Lower leg skin (tissue), 4 donors: ENCODE data around the gene BRF1. TPM values are rescaled to one million over a fixed set of nuclear protein-coding genes. Genes with fewer than 3 reads are reported as not detected.

Experiments
- DNase-seq, 2 donors: peaks; one replicate each; pipeline ENCODE4 v3.0.0-alpha.2; 2019; ENCODE audit warnings: low spot score in 2 of 2
- H3K4me3 ChIP-seq: fragments of 200-600 bp; sonication (generic); 2 replicates; pipeline ENCODE4 v1.5.1; 2017; ENCODE audit warnings: mild to moderate bottlenecking, low read depth; ENCODE audit not compliant: poor library complexity, severe bottlenecking
- CTCF ChIP-seq, 3 donors: fragments of 450-650 bp; IDR thresholded peaks; one replicate each; pipeline ENCODE4 v1.5.1; 2016; ENCODE audit warnings: antibody characterized with exemption in 3 of 3, mild to moderate bottlenecking in 3 of 3, moderate library complexity in 2 of 3
- POLR2A ChIP-seq, 2 donors: fragments of 450-650 bp; IDR thresholded peaks; one replicate each; pipeline ENCODE4 v1.6.1; 2016 to 2017; ENCODE audit warnings: antibody characterized with exemption in 2 of 2, mild to moderate bottlenecking in 1 of 2, moderate library complexity in 1 of 2
- WGBS, 2 donors: methylation state at CpG; one replicate each; pipeline ENCODE4 v1.1.5; 2018; 5-methylcytosine and 5-hydroxymethylcytosine counted together
- intact Hi-C: fragments of 100-400 bp; cut with DNase I; formaldehyde crosslinking; loops from one replicate; pipeline ENCODE4 v1.15.0; 2023; ENCODE audit warnings: low total_unique reads
- total RNA-seq, 4 donors: library from RNA; depleted of rRNA; stranded (reverse); fragments of >200 nt; gene quantifications; one replicate each; pipeline ENCODE4 v1.1.0, GENCODE V29; 2016

The BRF1 gene
- total RNA-seq, 4 donors from 2014 or later = 32.7 to 74.5 (median 43.0) TPM

GRCh38 chr14:105203701-105204100 lies 97.1 kb downstream of the BRF1 start:
- 61 to 79% methylated on average over 2 to 6 of the region's 6 CpGs for WGBS, 2 donors
- no peak for DNase-seq
- intact Hi-C loops = loop anchor here (5.0 kb wide), 1 partner anchor 149 kb away; no protein-coding TSS in a partner anchor
- H3K4me3 ChIP-seq = no peak overlapping the region
- TF ChIP-seq POLR2A (IDR thresholded peaks at IDR 0.05) (no peak), CTCF (IDR thresholded peaks at IDR 0.05) (no peak)

GRCh38 chr14:105203057-105203531 lies 97.7 kb downstream of the BRF1 start:
- WGBS, 2 donors = 4 to 6% methylated on average over 17 to 18 of the region's 18 CpGs
- DNase-seq = peak; percentile 66 to 94
- peak in 1 of 3 donors; percentile 68 for TF ChIP-seq CTCF (IDR thresholded peaks at IDR 0.05)
- TF ChIP-seq POLR2A (IDR thresholded peaks at IDR 0.05) = no peak
- intact Hi-C loops = loop anchor here (5.0 kb wide), 1 partner anchor 149 kb away; no protein-coding TSS in a partner anchor
- no peak overlapping the region for H3K4me3 ChIP-seq

GRCh38 chr14:105201925-105202513 lies 98.8 kb downstream of the BRF1 start:
- intact Hi-C loops = loop anchor here (5.0 kb wide), 1 partner anchor 150 kb away; no protein-coding TSS in a partner anchor
- H3K4me3 ChIP-seq = no peak overlapping the region
- no peak for DNase-seq
- WGBS, 2 donors = 32 to 55% methylated on average over 11 of the region's 20 CpGs
- TF ChIP-seq POLR2A (IDR thresholded peaks at IDR 0.05) (no peak), CTCF (IDR thresholded peaks at IDR 0.05) (no peak)

- TF ChIP-seq CTCF (IDR thresholded peaks at IDR 0.05) (no peak), POLR2A (IDR thresholded peaks at IDR 0.05) (no peak)
- DNase-seq = no peak
- intact Hi-C loops = loop anchor here (5.0 kb wide), 1 partner anchor 151 kb away; no protein-coding TSS in a partner anchor
- 61 to 68% methylated on average over 10 to 16 of the region's 28 CpGs for WGBS, 2 donors
- H3K4me3 ChIP-seq = no peak overlapping the region
These were observed 99.5 kb downstream of the BRF1 start for GRCh38 chr14:105201156-105201924.

GRCh38 chr14:105200641-105201040 lies 100.2 kb downstream of the BRF1 start:
- no peak for DNase-seq
- 81 to 88% methylated on average over 16 of the region's 16 CpGs for WGBS, 2 donors
- no peak for TF ChIP-seq POLR2A (IDR thresholded peaks at IDR 0.05)
- no peak for TF ChIP-seq CTCF (IDR thresholded peaks at IDR 0.05)
- intact Hi-C loops = loop anchor here (5.0 kb wide), 1 partner anchor 152 kb away; no protein-coding TSS in a partner anchor
- no peak overlapping the region for H3K4me3 ChIP-seq
